GM12801 (cell line): ENCODE results near the gene SUPT3H.

ENCODE experiments used
- CTCF ChIP-seq: IDR thresholded peaks from one replicate; pipeline ENCODE4 v1.5.1; 2011; ENCODE audit warnings: control low read depth; ENCODE audit not compliant: insufficient read length; ENCODE audit errors: extremely low read depth

SUPT3H gene

GRCh38 chr6:45231660-45232059, 146.1 kb downstream of the SUPT3H start:
- no peak for TF ChIP-seq CTCF

- TF ChIP-seq CTCF: no peak
Observed at GRCh38 chr6:45229416-45229815, 148.3 kb downstream of the SUPT3H start.

- TF ChIP-seq CTCF: no peak
Observed at GRCh38 chr6:45226081-45226480, 151.7 kb downstream of the SUPT3H start.

- no peak for TF ChIP-seq CTCF
Observed at GRCh38 chr6:45222380-45222779, 155.4 kb downstream of the SUPT3H start.

GRCh38 chr6:45215759-45216158, 162.0 kb downstream of the SUPT3H start:
- no peak for TF ChIP-seq CTCF

- no peak for TF ChIP-seq CTCF
Observed at GRCh38 chr6:45212976-45213375, 164.8 kb downstream of the SUPT3H start.

GRCh38 chr6:45209762-45210161, 168.0 kb downstream of the SUPT3H start:
- TF ChIP-seq CTCF: no peak
